C4-2B (cell line): ENCODE results near the gene GRM3.

Experiments used
- H3K27ac ChIP-seq: fragments of 450-650 bp; 2 replicates; pipeline ENCODE4 v1.5.1; 2017
- ZFX ChIP-seq: fragments of 450-650 bp; IDR thresholded peaks from 2 replicates; pipeline ENCODE4 v1.6.1; 2017
- TF ChIP-seq, protein P1 (sequence below): fragments of 450-650 bp; conservative IDR thresholded peaks from 2 replicates; pipeline ENCODE4 v1.5.1; 2017; ENCODE audit warnings: mild to moderate bottlenecking

The GRM3 gene

DNA sequence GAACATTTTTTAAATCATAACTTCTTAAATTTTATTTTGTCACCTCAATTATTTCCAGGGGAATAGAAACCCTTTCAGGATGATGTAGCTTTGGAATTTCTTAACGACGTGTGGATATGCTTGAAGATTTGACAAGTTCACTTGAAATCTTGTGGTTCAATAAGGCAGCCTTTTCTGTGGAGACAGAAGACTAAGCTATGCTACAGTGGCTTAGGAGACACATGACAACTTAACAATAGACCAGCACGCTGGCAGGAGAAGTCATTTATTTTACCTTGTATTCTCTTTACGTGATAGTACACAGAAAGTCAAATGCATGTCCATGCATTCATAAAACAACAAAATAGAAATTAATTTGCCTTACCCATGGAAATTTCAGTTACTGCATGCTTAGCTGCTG is 181.6 kb downstream of the GRM3 start:
- H3K27ac ChIP-seq: no peak overlapping the region
- no peak for TF ChIP-seq ZFX
- TF ChIP-seq, protein P1, sequence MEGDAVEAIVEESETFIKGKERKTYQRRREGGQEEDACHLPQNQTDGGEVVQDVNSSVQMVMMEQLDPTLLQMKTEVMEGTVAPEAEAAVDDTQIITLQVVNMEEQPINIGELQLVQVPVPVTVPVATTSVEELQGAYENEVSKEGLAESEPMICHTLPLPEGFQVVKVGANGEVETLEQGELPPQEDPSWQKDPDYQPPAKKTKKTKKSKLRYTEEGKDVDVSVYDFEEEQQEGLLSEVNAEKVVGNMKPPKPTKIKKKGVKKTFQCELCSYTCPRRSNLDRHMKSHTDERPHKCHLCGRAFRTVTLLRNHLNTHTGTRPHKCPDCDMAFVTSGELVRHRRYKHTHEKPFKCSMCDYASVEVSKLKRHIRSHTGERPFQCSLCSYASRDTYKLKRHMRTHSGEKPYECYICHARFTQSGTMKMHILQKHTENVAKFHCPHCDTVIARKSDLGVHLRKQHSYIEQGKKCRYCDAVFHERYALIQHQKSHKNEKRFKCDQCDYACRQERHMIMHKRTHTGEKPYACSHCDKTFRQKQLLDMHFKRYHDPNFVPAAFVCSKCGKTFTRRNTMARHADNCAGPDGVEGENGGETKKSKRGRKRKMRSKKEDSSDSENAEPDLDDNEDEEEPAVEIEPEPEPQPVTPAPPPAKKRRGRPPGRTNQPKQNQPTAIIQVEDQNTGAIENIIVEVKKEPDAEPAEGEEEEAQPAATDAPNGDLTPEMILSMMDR: no peak

DNA sequence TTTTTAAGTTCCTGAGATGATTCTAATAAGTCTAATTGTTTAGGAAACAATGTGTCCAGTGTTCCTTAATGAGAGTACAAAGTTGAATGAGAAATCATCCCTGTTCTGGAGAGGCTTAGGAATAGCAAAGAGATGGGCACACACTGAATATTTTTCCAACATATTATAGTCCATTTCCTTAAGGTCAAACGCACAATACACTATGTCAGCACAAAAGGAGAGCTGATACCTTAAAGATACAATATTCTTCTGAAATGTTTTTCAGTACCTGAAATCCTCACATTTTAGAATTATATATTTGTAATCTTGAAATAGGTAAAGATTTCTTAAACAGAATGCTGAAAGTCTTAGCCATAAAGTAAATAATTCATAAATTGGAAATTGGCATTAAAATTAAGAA is 183.2 kb downstream of the GRM3 start:
- TF ChIP-seq, protein P1: no peak
- no peak for TF ChIP-seq ZFX
- H3K27ac ChIP-seq: no peak overlapping the region

DNA sequence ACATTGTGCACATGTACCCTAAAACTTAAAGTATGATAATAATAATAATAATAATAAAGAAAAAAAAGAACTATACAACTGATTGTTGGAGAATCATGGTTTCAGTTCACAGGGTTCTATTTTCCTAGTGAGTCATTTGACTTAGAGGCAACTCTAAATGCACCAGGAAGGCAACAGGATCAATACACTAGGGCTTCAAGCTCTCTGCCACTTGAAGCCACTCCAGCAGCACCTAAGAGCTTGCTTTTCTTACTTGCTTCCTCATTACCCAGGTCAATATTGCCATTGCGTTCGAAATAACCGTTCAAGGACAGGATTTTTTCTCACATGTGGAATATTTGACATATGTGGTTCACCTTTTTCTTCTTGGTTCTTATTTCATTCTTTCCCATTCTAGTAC is 189.7 kb downstream of the GRM3 start:
- TF ChIP-seq ZFX: no peak
- TF ChIP-seq, protein P1: no peak
- H3K27ac ChIP-seq: no peak overlapping the region

DNA sequence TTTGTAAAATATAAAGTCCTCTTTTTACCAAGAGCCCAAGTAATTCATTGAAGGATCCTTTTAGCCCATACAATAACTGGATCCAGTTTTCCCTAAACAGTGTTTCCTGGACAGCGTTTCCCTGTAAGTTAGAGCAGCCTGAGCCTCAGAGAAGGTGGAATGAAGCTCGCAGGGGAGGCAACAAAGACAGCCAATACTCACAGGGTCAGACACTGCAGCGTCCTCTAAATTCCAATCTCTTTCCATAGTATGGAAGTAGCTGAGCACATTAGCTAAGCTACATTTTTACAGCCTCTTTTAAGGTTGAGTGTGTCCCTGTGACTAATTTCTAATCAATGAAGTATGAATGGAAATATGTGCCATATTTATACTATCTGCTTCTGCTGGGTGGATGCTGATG is 193.5 kb downstream of the GRM3 start:
- no peak for TF ChIP-seq ZFX
- TF ChIP-seq, protein P1: no peak
- no peak overlapping the region for H3K27ac ChIP-seq

DNA sequence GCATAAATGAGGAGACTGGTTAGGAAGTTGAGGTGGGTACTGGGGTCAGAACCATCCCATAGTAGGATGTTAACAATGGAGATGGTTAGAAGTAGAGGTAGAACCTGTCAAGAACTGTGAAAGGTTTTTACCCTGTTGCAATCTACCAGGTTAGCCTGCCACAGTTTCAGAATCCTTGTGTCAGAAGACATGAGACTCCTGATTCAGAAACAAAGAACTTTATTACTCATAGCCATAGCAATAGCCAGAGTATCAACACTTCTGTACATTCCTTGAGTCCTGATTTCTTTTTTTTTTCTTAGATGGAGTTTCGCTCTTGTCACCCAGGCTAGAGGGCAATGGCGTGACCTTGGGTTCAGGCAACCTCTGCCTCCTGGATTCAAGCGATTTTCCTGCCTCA is 200.9 kb downstream of the GRM3 start:
- no peak overlapping the region for H3K27ac ChIP-seq
- TF ChIP-seq, protein P1: no peak
- no peak for TF ChIP-seq ZFX

DNA sequence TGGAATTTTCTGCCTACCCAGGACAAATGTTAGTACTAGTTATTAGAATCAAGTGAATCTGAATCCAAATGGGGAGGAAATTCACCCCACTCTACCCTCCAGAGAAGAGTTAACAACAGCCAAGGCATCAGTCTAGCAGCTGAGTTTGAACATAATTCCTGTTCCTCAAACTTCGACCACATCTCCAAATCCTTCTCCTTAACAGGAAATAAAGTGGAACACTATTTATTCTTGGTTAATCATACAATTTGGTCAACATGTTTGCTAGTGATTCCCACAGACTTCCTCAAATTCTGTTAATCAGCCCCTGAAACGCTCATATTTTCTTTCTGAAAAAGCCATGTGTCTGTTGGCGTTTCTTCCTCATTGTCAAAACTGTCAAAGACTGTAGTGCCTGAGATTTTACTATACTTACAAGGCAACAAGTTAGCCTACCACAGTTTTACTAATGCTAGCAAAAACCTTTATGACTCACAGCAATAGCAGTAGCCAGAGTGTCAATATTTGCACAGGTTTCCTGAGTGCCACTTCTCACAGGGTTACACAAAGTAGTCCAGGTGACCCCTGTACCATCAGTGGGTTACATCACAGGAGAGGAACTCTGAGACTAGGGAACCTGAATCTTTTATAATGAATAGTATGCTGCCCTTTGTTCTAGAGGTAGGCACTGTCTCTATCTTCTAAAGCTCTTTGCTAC is 202.9 kb downstream of the GRM3 start:
- TF ChIP-seq, protein P1: no peak
- no peak overlapping the region for H3K27ac ChIP-seq

DNA sequence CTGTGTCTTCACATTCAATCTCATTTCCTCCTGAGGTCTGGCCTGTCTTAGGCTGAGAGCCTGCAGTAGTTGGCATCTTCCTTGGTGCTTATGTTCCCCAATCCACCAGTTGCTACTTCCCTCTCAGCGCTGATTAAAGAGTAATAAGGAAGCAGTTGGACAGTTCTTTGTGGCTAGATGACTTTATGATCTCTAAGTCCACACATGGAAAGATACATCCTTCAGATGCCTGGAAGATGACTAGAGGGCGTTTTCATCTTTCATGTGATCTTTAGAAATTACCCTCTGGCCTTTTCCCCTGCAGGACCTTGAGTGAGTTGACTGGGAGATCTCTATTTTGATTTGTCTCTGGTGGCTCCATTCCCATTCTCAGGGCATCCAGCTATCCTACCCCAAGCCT is 204.5 kb downstream of the GRM3 start:
- no peak overlapping the region for H3K27ac ChIP-seq
- no peak for TF ChIP-seq ZFX
- TF ChIP-seq, protein P1: no peak
